SH-SY5Y (cell line): ENCODE results near the gene CTNNA1.

ENCODE experiments used
- GATA2 ChIP-seq: IDR thresholded peaks from 2 replicates; pipeline ENCODE4 v1.6.1; 2011; ENCODE audit warnings: mild to moderate bottlenecking, low read depth, low read length
- GATA3 ChIP-seq: IDR thresholded peaks from 2 replicates; pipeline ENCODE4 v1.6.1; 2011; ENCODE audit warnings: low read depth, mild to moderate bottlenecking, low read length, moderate library complexity

Gene CTNNA1

DNA sequence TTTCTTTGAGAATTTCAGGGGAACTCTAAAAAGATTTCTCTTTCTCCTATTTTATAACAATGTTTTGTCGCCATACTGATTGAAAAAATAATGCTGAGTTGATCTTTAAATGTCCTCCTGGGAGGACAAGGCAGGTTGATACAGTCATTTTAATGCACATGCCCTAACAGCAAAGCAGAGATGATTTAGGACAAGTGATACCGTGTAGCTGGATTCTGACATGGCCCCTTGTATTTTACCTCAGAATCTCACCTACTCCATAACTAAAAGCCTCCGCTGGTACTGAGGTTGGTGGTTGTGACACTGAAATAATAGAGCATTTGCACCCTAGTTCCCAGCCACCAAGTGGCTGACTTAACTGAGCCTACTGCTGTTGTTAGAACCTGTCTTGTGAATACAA, 122.7 kb downstream of the CTNNA1 start:
- TF ChIP-seq GATA2, result no peak
- no peak for TF ChIP-seq GATA3

DNA sequence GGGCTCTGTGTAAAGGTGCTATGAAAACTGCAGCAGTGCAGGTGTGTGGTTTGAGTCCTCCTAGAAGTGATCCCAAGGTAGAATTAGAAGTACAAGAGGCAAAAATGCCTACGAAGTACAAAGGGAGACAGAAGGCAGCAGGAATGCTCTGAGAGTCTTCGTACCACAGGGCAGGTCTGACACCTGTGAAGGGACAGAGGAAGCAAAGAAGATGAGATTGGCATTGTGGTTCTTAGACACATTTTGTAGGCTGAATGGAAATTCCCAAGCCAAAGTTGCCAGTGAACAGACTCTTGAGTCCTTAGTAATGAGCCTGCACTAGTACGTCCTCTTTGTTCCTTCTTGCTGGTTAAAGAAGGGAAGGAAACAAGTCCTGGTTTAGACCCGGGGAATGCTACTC, 123.6 kb downstream of the CTNNA1 start:
- TF ChIP-seq GATA2 (no peak), GATA3 (no peak)

DNA sequence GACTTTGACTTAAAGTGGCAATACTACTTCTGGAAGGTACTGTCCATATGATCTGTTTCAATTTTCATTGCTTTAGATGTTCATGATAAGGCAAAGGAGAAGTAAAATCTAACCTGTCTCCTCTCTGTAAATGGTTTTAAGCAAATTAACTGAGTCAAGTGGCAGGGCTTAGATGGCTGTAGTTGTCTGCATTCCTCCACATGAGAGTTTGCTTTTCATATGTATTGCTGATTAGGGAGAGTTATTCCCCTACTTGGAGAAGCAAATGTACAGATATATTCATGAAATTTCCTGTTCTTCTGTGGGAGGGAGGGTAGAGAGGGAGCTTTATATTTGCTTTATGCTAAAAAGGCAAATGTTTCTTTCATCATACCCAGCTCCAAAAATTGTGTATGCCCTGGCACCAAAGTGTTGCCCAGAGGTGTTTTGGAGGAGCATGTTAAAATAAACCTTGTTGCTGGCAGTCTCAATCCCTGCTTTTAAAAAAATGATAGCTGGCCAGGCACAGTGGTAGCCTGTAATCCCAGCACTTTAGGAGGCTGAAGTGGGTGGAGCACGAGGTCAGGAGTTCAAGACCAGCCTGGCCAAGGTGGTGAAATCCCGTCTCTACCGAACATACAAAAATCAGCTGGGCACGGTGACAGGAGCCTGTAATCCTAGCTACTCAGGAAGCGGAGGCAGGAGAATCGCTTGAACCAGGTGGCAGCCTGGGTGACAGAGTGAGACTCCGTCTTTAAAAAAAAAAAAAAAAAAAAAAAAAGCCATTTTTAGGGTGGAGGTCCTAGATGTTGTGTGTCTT, 125.4 kb downstream of the CTNNA1 start:
- TF ChIP-seq GATA3 (no peak), GATA2 (no peak)

DNA sequence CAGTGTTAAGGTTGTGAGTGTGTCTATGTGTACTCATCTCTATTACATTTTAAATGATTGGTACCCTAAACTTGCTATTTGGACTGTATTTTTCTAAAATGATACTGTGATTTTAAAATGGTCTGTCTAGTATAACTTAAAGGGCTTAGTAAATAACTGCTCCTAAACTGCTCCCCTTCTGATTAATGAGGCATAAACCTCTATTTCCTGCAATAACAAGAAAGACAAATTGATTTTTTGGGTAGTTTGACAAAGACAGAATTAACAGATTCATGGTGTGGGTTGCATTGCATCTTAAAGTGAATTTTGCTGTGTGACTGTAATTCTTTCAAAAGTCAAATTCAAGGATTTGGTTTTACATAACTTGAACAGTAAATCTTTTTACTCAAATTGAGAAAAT, 130.0 kb downstream of the CTNNA1 start:
- no peak for TF ChIP-seq GATA3
- TF ChIP-seq GATA2, result no peak

DNA sequence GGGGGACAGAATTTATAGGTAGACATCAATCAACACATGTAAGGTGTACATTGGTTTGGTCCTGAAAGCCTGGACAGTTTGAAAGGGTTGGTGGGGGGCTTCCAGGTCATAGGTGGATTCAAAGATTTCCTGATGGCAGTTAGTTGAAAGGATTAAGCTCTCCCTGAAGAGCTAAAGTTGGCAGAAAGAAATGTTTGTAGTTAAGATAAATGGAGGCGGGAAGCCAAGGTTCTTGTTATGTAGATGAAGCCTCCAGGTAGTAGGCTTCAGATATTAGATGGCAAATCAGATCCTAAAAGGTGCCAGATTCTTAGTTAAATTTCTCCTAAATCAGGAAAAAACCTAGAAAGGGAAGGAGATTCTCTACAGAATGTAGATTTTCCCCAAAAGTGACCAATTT, 130.9 kb downstream of the CTNNA1 start:
- no peak for TF ChIP-seq GATA3
- TF ChIP-seq GATA2, result no peak

DNA sequence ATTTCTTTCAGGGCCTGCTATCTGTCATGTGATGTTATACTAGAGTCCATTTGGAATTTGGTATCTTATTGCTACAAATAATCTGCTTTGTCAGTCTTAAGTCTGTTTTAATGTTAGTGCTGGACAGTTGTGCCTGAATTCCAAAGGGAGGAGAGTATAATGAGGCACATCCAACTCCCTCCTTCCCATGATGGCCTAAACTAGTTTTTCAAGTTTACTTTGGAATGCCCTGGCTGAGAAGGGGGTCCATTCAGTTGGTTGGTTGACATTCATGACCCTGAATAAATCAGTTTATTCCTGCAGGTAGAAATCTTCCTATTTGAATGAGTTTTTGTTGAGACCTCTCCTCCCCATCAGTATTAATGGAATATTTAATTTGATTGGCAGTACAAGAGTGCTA, 131.3 kb downstream of the CTNNA1 start:
- TF ChIP-seq GATA2 (no peak), GATA3 (no peak)

DNA sequence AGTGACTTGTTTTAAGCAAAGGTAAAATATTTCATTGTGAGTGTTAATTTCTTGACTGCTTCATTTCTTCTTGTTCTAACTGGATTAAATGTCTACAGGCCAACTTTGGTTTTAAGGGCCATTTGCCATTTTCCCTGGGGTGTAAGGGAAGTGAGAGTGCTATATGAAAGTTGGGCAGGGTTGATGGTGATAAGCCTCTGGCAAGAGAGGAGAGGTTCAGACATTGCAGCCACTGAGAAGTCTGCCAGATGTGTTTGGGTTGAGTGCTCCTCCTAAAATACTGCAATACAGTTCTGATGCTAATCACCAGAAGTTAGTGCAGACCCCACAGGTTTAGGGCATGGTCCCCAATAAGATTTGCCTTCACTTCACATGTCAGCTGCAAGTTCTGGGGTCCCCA, 136.8 kb downstream of the CTNNA1 start:
- TF ChIP-seq GATA3, result no peak
- no peak for TF ChIP-seq GATA2

DNA sequence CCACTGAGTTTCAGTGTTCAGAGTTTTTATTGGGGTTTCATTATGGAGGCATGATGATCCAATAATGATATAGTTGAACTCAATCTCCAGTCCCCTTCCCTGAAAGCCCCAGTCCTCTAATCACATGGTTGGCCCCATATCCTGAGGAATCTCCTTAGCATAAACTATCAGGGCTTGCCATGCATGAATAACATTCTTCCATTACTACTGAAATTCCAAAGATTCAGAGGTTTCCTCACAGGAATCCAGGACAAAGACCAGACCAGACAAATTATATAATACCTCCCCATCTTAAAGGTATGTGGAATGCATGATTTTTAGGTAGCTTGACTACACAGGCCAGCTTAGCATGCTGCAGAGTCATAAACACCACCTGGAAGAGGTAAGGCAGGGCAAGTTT, 137.4 kb downstream of the CTNNA1 start:
- TF ChIP-seq GATA2 (no peak), GATA3 (no peak)

DNA sequence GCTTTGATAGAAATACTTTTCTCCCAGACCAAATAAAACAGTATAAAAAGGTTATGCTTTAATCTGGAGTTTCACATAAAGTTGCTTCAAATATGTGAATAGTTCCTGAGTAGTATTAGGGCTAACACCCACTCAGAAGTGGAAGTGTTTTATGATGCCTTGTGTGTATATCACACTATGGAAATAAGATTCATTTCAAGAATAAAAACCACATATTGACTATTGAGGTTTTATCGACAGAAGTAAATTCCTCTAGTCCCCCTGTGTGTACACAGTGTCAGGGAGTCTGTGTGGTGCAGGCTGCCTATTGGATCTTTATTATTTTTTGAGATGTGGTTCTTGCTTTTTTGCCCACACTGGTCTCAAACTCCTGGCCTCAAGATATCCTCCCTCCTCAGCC, 142.7 kb downstream of the CTNNA1 start:
- TF ChIP-seq GATA2 (no peak), GATA3 (no peak)

DNA sequence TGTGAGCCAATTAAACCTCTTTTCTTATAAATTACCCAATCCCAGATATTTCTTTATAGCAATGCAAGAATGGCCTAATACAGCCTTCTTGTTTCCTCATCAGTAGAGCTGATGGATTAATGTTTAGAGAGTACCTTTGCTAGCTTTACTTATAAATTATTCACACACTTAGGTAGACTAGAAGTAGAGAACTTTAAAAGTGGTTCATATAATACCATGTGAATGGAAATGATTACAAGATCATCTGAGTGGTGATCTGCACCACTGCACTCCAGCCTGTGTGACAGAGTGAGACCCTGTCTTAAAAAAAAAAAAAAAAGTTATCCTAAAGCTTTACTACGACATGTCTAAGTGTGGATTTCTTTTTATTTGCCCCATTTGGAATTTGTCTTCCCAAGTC, 145.1 kb downstream of the CTNNA1 start:
- TF ChIP-seq GATA3 (no peak), GATA2 (no peak)

DNA sequence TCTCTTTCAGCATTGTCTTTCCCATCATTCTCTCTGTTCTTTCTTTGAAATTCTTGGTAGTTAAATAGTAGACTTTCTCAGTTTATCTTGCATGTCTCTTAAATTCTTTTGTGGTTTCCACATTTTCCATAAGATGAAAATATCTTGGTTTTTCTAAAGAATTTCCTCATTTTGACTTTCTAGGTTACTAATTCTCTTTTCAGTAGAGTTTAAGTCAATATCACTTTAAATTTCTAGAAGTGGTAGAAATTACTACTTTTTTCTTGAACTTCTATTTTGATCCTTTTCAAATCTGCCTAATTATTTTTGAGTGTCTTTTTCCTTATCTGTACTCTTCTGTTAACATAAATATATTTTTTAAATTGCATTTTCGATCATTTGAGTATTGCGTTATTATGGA, 145.5 kb downstream of the CTNNA1 start:
- TF ChIP-seq GATA3, result no peak

DNA sequence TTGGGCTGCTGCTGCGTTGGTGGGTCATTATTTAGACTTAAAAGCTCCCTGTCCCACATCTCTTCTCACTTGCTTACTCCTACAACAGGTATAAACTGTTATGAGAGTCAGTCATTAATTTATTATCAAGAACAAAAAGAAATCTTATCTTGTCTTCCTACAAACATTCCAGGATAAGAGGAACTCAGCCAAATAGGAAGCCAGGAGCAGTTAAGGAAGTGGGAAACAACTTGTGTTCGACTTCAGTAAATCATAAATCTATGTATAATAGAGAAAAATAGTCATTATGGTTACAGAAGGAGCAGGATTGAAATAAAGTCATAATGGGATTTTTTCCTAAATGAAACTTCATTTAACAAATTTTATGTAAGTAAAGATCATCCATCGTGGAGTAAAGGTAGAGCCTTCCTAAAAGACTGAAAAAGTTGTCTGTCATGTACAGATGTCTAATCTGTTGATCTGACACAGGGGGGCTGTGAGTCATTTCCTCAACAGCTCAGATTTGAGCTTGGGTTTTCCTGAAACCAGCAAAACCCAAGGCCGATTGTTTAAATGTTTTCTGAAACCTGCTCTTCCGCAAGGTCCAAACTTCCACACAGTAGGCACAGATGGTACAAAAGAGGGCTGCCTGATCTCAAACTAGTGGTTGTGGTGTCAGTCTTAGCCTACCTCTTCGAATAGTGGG, 147.2 kb downstream of the CTNNA1 start:
- TF ChIP-seq GATA3 (no peak), GATA2 (no peak)

DNA sequence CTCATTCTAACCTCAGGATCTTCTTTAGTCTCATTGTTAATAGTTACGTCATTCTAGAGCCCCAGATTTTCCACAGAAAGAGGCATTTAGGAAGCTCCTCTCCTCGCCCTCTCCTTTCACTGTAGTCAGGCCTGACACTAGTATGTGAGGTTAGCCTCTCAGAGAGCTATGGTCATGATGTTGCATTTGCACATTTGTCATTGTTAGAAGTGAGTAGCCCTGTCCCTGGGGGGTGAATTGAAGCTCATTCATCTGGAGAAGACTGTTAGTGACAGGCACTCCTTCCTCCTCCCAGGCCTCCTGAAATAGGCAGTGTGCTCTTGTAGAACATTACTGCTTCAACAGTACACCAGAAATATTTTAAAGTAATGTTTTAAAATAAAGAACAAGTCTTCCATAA, 148.5 kb downstream of the CTNNA1 start:
- TF ChIP-seq GATA3, result no peak
- TF ChIP-seq GATA2, result no peak

DNA sequence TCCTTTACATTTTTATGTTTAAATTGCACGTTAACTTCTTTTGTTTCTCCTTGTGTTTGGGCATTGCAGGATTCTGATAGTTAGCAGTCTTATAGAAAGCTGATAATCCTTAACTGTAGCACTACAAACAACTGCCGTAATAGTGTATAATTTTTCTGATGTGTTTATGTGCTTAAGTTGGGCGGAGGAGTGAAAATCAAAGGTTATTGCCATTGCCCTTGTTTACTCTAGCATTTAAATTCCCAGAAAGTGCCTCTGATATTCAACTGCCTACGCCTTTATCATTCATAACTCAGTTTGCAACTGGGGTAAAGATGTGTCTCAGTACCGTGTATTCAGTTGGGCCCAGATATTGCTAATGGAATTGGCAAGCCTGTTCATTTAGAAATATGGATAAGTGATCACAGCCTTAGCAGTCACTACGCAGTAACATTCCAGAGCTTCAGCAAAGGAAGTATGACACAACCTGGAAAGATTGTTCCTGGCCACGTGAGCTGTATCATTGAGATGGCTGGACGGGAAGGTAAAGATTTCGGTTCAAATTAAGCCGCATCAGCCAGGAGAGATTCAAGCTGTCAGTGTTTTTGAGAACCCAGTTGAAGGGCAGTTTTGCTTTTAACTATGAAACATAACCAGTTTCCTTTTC, 150.0 kb downstream of the CTNNA1 start:
- no peak for TF ChIP-seq GATA3
- no peak for TF ChIP-seq GATA2

DNA sequence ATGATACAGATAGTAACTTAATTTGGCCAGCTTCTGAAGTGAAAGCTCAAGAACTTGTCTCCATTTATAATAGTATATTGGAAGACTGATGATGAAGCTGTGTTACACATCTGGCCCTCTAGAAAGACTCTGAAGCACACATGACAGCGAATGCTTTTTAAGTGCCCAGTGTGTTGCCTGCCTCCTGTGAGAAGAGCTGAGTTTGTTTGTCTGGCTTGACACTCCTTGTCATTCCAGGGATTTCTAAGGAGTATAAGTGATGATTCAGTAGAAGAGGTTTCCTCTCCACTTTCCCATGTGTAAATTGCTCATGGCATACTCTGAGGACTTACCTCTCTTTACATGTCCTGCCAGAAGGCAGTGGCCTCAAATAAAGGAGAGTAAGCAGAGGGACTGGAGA, 152.3 kb downstream of the CTNNA1 start:
- TF ChIP-seq GATA2 (no peak), GATA3 (no peak)

DNA sequence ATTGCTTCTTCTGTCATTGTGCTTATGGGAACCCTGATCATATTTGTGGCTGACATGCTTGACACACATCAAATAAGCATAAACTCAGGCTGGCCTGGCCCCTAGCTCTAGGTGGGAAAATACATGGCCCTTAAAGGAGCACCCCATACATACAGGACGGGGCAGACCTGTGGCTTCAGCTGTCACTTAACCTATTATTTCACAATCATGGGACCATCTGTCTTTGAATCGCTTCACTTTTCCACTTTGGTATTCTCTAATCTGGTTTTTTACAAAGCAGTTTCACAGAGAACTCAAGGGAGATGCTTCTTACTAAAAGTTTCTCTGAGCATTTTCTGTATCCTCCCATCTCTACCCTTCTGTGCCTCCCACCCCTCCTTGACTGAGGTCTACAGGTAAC, 156.5 kb downstream of the CTNNA1 start:
- TF ChIP-seq GATA3 (no peak), GATA2 (no peak)
